ENCODE data around the gene TRIP10.
A peak's percentile ranks its signal among the peaks of the same experiment; 100 is the strongest.
"Not testable (repeated sequence)": the region's sequence is repeated elsewhere in the genome, so short reads cannot be mapped to it uniquely, and the experiment has no call there.

The TRIP10 gene

GRCh38 chr19:6743066-6743465, 3.6 kb downstream of the TRIP10 start:
- no peak for DNase-seq (ENCODE audit: low read depth)

- DNase-seq (ENCODE audit: low read depth) = no peak
Observed at GRCh38 chr19:6743714-6744380, 4.4 kb downstream of the TRIP10 start.

DNA sequence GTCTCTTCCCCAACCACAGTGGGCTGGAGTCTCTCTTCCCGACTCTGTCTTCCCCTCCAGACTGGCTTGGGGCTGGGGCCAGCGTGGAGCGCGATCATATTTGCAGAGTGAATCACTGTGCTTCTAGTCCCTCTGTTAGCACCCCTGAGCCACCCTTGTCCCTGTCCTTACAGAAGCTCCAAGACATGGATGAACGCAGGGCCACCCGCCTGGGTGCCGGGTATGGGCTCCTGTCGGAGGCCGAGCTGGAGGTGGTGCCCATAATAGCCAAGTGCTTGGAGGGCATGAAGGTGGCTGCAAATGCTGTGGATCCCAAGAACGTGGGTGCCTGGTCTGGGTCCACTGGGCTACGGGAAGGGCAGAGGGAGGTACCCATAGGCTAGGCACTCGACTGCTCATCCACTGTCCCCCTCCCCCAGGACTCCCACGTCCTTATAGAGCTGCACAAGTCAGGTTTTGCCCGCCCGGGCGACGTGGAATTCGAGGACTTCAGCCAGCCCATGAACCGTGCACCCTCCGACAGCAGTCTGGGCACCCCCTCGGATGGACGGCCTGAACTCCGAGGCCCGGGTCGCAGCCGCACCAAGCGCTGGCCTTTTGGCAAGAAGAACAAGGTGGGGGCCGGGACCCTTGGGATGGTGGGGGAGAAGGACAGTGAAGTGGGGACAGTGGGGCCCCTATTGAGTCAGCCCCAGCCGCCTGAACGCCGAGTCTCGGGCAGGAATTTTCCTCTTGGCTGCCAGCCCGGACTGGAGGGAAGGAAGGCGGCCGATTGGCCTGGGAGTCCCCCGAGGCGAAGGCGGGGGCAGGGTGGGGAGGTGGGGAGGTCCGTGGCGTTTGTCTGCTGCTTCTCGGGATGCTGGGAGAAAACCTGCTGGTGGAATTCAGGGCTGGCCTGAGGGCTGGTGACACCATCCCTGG, 5.2 kb downstream of the TRIP10 start:
- DNase-seq (ENCODE audit: low read depth) = no peak

DNA sequence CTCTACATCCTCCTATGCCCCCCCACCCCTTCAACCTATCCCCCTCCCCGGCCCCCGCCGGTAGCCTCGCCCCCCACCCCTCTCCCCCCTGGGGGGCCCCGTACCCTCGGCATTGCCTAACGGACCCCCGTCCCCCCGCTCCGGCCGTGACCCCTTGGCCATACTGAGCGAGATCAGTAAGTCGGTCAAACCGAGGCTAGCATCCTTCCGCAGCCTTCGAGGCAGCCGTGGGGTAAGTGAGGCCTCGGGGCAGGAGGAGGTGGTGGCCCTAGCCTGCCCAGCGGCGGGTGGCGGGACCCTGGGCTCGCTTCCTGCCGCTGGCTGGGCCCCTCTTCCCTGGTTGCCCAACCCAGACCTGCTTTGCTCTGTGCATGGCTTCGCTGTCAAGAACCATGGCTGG, 6.5 kb downstream of the TRIP10 start:
- no peak for DNase-seq (ENCODE audit: low read depth)

DNA sequence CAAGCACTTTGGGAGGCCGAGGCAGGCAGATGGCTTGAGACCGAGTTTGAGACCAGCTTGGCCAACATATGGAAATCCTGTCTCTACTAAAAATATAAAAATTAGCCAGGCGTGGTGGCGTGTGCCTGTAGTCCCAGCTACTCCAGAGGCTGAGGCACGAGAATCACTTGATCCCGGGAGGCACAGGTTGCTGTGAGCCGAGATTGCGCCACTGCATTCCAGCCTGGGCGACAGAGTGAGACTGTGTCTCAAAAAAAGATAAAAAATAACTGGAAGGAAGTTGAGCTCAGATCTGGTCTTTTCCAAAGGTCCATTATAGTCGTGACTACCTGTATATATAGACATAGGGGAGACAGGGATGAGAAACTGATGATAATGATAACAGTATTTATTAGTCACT, 9.1 kb downstream of the TRIP10 start:
- DNase-seq (ENCODE audit: low read depth) = not testable (repeated sequence)

GRCh38 chr19:6750062-6750461, 10.6 kb downstream of the TRIP10 start:
- no peak for DNase-seq (ENCODE audit: low read depth)

DNA sequence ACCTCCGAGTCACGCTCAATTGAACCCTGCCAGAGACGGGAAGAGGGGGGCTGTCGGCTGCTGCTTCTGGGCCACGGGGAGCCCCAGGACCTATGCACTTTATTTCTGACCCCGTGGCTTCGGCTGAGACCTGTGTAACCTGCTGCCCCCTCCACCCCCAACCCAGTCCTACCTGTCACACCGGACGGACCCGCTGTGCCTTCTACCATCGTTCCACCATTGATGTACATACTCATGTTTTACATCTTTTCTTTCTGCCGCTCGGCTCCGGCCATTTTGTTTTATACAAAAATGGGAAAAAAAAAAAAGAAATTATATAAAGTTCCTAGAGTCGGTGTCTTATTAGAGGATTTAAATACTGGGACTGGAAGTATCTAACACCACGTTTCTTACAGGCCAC, 11.7 kb downstream of the TRIP10 start:
- no peak for DNase-seq (ENCODE audit: low read depth)

GRCh38 chr19:6752256-6753177, 13.0 kb downstream of the TRIP10 start:
- DNase-seq (ENCODE audit: low read depth) = no peak

DNA sequence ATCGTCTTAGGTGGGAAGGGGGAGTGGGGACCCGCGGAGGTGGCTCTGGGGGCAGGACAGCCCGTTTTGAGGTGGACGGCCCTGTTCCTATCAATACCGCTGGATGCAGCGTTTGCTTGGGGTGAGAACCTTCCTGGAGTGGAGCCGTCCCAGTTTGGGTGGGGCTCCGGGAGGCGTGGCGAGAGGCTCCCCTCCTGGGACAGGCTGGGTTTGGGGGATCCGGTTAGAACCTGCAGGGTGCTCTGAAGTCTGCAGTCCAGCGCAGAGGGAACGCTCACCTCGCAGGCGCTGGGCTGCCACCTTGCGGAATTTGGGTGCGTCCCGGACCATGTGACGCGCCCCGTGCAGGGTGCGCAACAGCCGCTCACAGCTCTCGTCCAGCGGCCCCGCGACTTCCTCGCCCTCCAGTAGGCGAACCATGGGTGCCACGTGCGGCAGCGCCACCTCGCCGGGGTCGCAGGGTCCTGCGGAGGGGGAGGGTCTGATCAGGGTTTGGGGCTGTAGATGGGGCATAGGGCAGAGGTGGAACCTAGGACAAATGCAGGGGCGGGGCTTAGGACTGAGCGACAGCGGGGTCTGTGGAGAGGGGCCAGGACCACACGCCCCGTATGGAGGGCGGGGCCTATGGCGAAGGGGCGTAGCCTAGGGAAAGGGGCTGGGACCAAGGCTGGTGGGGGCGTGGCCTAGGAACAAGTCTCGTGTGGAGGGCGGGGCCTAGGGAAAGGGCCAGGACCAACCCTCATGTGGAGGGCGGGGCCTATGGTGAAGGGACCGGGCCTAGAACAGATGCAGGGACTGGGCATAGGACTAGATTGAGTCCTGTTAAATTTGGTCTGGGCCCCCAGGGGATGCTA, 13.9 kb downstream of the TRIP10 start:
- peak; percentile 64 for DNase-seq (ENCODE audit: low read depth)

- no peak for DNase-seq (ENCODE audit: low read depth)
Observed at GRCh38 chr19:6754136-6754535, 14.7 kb downstream of the TRIP10 start.

- DNase-seq (ENCODE audit: low read depth) = no peak
Observed at GRCh38 chr19:6754653-6755463, 15.4 kb downstream of the TRIP10 start.

DNA sequence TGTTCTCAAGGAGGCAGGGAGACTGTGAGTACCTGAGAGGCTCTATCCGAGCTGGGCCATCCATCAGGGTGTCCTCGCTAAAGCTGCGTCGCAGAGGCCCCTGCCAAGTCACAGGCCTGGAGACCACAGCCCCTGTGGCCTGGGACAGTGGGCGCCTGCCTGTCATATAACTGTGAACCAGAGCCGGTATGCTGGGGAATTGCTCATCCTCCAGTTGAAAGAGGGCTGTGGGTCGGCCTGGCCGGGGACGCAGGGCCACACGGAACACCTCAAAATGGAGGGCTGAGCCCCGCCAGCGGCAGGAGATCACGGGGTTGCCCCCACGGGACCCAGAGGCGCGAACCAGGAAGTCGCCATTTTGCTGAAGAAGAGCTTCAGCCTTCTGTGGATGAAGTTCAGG, 21.1 kb downstream of the TRIP10 start:
- no peak for DNase-seq (ENCODE audit: low read depth)

GRCh38 chr19:6761053-6761676, 21.7 kb downstream of the TRIP10 start:
- DNase-seq (ENCODE audit: low read depth) = no peak

DNA sequence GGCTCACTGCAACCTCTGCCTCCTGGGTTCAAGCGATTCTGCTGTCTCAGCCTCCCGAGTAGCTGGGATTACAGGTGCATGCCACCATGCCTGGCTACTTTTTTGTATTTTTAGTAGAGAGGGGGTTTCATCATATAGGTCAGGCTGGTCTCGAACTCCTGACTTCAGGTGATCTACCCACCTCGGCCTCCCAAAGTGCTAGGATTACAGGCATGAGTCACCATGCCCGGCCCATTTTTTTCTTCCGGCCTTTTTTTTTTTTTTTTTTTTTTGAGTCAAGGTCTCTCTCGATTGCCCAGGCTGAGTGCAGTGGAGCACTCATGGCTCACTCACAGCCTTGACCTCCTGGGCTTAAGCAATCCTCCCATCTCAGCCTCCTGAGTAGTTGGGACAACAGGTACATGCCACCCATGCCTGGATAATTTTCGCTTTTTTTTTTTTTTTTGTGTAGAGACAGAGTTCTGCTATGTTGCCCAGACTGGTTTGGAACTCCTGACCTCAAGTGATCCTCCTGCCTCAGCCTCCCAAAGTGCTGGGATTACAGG, 22.8 kb downstream of the TRIP10 start:
- not testable (repeated sequence) for DNase-seq (ENCODE audit: low read depth)

GRCh38 chr19:6765738-6766356, 26.4 kb downstream of the TRIP10 start:
- no peak for DNase-seq (ENCODE audit: low read depth)

DNA sequence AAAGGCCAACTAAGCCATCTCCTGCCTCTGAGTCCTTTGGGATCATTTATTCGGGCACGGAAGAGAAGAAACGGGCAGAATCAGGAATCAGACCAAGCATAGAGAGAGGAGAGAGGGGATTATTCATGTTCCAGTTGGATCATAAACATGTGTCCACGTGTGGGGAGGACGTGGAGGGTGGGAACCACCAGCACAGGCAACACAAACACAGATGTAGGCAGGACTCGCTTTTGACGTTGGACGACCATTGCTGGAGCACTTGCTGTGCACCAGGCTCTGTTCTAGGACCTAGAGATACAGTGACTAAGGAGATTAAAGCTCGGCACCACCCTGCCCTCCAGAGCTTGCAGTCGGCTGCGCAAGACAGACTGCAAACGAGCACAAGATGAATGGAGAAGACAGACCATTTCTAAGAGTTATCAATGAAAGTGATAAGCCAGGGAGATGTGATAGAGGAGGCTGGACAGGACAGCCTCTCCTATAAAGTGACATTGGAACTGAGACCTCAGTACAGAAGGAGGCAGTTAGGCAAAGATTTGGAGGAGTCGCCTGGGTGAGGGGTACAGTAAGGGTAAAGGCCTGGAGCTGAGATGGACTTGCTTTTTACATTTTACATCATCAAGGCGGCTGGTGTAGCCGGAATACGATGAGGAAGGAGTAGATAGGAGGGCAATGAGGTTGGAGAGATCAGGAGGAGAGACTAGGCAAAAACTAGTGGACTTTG, 27.0 kb downstream of the TRIP10 start:
- no peak for DNase-seq (ENCODE audit: low read depth)

GRCh38 chr19:6767081-6767356, 27.5 kb downstream of the TRIP10 start:
- DNase-seq (ENCODE audit: low read depth) = peak; percentile 25

GRCh38 chr19:6767357-6768235, 28.1 kb downstream of the TRIP10 start, which contains the start of gene SH2D3A:
Gene SH2D3A (minus strand): TSS chr19:6767435. CDS start chr19:6763748, 3,687 bp downstream.
- DNase-seq (ENCODE audit: low read depth) = peak; percentile 90

All from activated T-helper 9 cell treated with anti-CD3 and anti-CD28 coated beads, Interleukin-2, amount 50 U/mL, for 16 hours (primary cell).